ENCODE measurements around the gene AURKB.

DNA sequence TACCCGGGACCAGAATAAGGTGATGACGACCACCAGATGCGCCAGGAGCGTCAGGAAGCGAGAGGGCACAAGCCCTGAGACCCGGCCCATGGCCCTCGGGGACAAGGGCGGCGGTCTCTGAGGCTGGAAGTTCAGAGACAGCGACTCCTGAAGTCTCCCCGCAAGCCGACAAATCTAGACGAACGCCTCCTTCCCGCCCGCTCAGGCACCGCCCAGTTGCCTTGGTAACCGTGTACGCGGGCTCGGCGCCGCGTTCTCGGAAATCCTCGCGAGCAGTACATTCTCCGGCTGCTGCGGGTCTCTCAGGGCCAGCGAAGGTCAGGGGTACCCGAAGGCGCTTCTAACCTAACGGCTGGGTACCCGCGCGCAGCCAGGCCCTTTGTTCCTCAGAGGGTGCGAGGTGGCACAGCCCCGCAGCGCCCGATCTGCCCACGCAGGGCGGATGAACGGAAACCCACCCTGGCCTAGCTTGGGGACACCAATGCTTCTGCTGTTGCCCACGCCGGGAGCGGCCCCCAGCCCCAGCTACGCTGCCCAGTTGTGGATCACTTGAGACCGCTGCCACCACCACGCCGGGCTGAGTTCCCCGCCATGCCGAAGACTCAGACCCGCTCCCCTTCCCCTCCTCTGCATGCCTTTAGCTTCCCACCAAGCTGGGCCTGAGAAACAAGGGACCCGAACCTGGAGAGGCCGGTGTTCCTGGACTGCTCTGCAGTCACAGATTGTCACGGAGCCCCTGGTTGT is 34.0 kb downstream of the AURKB start, which contains the start of gene TMEM107:
- TF ChIP-seq POLR2A (IDR thresholded peaks at IDR 0.05) (no peak), EP300 (IDR thresholded peaks at IDR 0.05) (no peak)
- TF ChIP-seq, protein P1, sequence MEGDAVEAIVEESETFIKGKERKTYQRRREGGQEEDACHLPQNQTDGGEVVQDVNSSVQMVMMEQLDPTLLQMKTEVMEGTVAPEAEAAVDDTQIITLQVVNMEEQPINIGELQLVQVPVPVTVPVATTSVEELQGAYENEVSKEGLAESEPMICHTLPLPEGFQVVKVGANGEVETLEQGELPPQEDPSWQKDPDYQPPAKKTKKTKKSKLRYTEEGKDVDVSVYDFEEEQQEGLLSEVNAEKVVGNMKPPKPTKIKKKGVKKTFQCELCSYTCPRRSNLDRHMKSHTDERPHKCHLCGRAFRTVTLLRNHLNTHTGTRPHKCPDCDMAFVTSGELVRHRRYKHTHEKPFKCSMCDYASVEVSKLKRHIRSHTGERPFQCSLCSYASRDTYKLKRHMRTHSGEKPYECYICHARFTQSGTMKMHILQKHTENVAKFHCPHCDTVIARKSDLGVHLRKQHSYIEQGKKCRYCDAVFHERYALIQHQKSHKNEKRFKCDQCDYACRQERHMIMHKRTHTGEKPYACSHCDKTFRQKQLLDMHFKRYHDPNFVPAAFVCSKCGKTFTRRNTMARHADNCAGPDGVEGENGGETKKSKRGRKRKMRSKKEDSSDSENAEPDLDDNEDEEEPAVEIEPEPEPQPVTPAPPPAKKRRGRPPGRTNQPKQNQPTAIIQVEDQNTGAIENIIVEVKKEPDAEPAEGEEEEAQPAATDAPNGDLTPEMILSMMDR (IDR thresholded peaks at IDR 0.05) = peak in 1 of 2 donors; percentile 10
